Measurements from ENCODE around the gene KLC1. TPM values are rescaled to one million over a fixed set of nuclear protein-coding genes. Genes with fewer than 3 reads are reported as not detected.

Gene KLC1
- total RNA-seq, 1 experiment from 2014 or later = 306 TPM

DNA sequence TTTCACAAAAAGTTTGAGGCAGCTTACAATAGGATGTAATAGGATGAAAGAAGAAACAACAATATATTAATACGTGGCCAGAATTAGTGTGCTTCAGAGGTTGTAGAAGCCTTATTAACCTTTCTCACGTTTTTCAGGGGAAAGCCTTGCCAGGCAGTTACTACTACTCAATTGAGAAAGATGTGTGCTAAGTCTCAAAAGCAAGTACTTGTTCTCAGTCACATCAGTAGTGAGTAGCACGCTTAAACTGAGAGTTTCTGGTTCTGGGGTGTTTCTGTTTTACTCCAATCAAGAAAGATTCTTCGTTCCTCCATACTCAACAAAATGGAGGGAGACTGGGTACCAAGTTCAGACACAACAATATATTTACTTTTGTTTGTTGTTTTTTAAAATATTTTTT is 38.7 kb downstream of the KLC1 start:
- no peaks in the 10 kb centered on the region for H3K9me3 ChIP-seq (ENCODE audit: low read length)
- H3F3A ChIP-seq (ENCODE audit: low read length, unreplicated experiment) = peaks cover 7% of the 10 kb centered on the region
- peaks cover 63% of the 10 kb centered on the region for H3K36me3 ChIP-seq (ENCODE audit: low read depth, low read length)
- H3K4me2 ChIP-seq (ENCODE audit: low read length) = no peak overlapping the region
- POLR2A ChIA-PET (ENCODE audit: unreplicated experiment) = no interaction called here
- no peaks in the 10 kb centered on the region for H3K27me3 ChIP-seq (ENCODE audit: low read length)
- ATAC-seq (no peak), DNase-seq (no peak)
- H3K4me1 ChIP-seq (ENCODE audit: insufficient read depth, low read length) = no peaks in the 10 kb centered on the region; the same call in 1 of the 2 replicates
- H3K9ac ChIP-seq (ENCODE audit: low read length) = no peak overlapping the region
- H3K79me2 ChIP-seq (ENCODE audit: low read length) = peaks cover 32% of the 10 kb centered on the region; the same call in 1 of the 2 replicates
- no peaks in the 10 kb centered on the region for H3K9me2 ChIP-seq (replicated peaks; ENCODE audit: low read length)
- H3K27ac ChIP-seq (ENCODE audit: low read length) = no peak overlapping the region
- peaks cover 13% of the 10 kb centered on the region for H4K20me1 ChIP-seq (ENCODE audit: low read length)
- CTCF ChIA-PET = no interaction called here
- H3K4me3 ChIP-seq (ENCODE audit: low read length) = no peak overlapping the region
- TF ChIP-seq, protein P1, sequence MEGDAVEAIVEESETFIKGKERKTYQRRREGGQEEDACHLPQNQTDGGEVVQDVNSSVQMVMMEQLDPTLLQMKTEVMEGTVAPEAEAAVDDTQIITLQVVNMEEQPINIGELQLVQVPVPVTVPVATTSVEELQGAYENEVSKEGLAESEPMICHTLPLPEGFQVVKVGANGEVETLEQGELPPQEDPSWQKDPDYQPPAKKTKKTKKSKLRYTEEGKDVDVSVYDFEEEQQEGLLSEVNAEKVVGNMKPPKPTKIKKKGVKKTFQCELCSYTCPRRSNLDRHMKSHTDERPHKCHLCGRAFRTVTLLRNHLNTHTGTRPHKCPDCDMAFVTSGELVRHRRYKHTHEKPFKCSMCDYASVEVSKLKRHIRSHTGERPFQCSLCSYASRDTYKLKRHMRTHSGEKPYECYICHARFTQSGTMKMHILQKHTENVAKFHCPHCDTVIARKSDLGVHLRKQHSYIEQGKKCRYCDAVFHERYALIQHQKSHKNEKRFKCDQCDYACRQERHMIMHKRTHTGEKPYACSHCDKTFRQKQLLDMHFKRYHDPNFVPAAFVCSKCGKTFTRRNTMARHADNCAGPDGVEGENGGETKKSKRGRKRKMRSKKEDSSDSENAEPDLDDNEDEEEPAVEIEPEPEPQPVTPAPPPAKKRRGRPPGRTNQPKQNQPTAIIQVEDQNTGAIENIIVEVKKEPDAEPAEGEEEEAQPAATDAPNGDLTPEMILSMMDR (conservative IDR thresholded peaks at IDR 0.05; ENCODE audit: low read depth, low read length) = no peak
- TF ChIP-seq EZH2phosphoT487 (IDR thresholded peaks at IDR 0.05; ENCODE audit: borderline replicate concordance, low read length) = no peak
- TF ChIP-seq EZH2 (IDR thresholded peaks at IDR 0.05; ENCODE audit: low read length, unreplicated experiment) = no peak
- intact Hi-C loops (cut with micrococcal nuclease) = no loop called here
- H2AFZ ChIP-seq (ENCODE audit: low read length) = no peak overlapping the region
- BruUV-seq (replicated peaks) = no TSS peak

DNA sequence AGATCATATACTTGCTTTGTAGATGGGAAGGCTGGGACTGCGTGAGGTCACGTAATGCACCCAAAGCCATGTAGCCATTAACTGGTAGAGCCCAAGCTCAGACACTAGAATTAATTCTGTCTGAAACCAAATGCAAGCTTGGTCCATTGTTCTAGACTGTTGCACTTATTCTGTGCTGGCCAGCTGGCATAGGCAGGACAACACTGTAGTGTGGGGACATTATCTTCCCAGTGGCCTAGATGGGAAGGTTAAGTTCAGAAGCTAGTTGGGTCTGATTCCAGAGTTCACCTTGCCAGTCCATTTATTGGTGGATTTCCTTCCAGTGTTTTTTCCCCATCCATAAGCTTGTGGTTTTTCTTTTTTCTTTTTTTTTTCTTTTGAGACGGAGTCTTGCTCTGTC is 39.1 kb downstream of the KLC1 start:
- no peaks in the 10 kb centered on the region for H3K27me3 ChIP-seq (ENCODE audit: low read length)
- H3K9ac ChIP-seq (ENCODE audit: low read length) = no peak overlapping the region
- H3K4me2 ChIP-seq (ENCODE audit: low read length) = no peak overlapping the region
- peaks cover 13% of the 10 kb centered on the region for H4K20me1 ChIP-seq (ENCODE audit: low read length)
- peaks cover 31% of the 10 kb centered on the region; the same call in 1 of the 2 replicates for H3K79me2 ChIP-seq (ENCODE audit: low read length)
- peaks cover 7% of the 10 kb centered on the region for H3F3A ChIP-seq (ENCODE audit: low read length, unreplicated experiment)
- no peak overlapping the region for H3K27ac ChIP-seq (ENCODE audit: low read length)
- H2AFZ ChIP-seq (ENCODE audit: low read length) = no peak overlapping the region
- no TSS peak for BruUV-seq (replicated peaks)
- H3K9me2 ChIP-seq (replicated peaks; ENCODE audit: low read length) = no peaks in the 10 kb centered on the region
- ChIA-PET POLR2A (ENCODE audit: unreplicated experiment) (no interaction called here), CTCF (no interaction called here)
- H3K9me3 ChIP-seq (ENCODE audit: low read length) = no peaks in the 10 kb centered on the region
- no peak for ATAC-seq
- H3K4me1 ChIP-seq (ENCODE audit: insufficient read depth, low read length) = no peaks in the 10 kb centered on the region; the same call in 1 of the 2 replicates
- intact Hi-C loops (cut with micrococcal nuclease) = no loop called here
- TF ChIP-seq, protein P1 (conservative IDR thresholded peaks at IDR 0.05; ENCODE audit: low read depth, low read length) = no peak
- H3K36me3 ChIP-seq (ENCODE audit: low read depth, low read length) = peaks cover 64% of the 10 kb centered on the region
- no peak for DNase-seq
- H3K4me3 ChIP-seq (ENCODE audit: low read length) = no peak overlapping the region

DNA sequence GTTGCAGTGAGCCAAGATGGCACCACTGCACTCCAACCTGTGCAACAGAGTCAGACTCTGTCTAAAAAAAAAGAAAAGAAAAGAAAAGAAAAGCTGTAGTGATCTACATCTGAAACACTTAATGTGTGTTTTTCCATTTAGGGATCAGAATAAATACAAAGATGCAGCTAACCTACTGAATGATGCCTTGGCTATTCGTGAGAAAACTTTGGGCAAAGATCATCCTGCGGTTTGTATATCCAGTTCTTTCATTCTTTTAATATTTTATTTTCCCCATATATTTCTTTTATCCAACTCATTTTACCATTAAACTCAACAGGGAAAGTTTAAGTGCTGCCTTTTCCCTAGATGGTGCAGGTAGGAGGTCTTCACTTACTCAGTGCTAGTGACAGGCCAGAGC is 40.4 kb downstream of the KLC1 start:
- no TSS peak for BruUV-seq (replicated peaks)
- peaks cover 6% of the 10 kb centered on the region; the same call in 1 of the 2 replicates for H4K20me1 ChIP-seq (ENCODE audit: low read length)

More for the DNA sequence above, 40.4 kb downstream of the KLC1 start:
- Histone ChIP-seq H2AFZ (ENCODE audit: low read length) (no peak overlapping the region), H3K4me3 (ENCODE audit: low read length) (no peak overlapping the region), H3K9ac (ENCODE audit: low read length) (no peak overlapping the region), H3K79me2 (ENCODE audit: low read length) (peaks cover 25% of the 10 kb centered on the region; the same call in 1 of the 2 replicates), H3F3A (ENCODE audit: low read length, unreplicated experiment) (peaks cover 7% of the 10 kb centered on the region), H3K27ac (ENCODE audit: low read length) (no peak overlapping the region), H3K4me1 (ENCODE audit: insufficient read depth, low read length) (no peaks in the 10 kb centered on the region), H3K36me3 (ENCODE audit: low read depth, low read length) (peaks cover 65% of the 10 kb centered on the region), H3K27me3 (ENCODE audit: low read length) (no peaks in the 10 kb centered on the region), H3K9me2 (replicated peaks; ENCODE audit: low read length) (no peaks in the 10 kb centered on the region), H3K9me3 (ENCODE audit: low read length) (no peaks in the 10 kb centered on the region), H3K4me2 (ENCODE audit: low read length) (no peak overlapping the region)
- ChIA-PET CTCF (no interaction called here), POLR2A (ENCODE audit: unreplicated experiment) (no interaction called here)
- TF ChIP-seq EZH2 (IDR thresholded peaks at IDR 0.05; ENCODE audit: low read length, unreplicated experiment) (no peak), EZH2phosphoT487 (IDR thresholded peaks at IDR 0.05; ENCODE audit: borderline replicate concordance, low read length) (no peak)
- TF ChIP-seq, protein P1 (conservative IDR thresholded peaks at IDR 0.05; ENCODE audit: low read depth, low read length) = no peak
- DNase-seq (no peak), ATAC-seq (no peak)
- intact Hi-C loops (cut with micrococcal nuclease) = no loop called here

Data from PC-3 (cell line).